OCI-LY3 (cell line): ENCODE results near the gene RNF208.

Experiments
- H2AFZ ChIP-seq: fragments of 200-600, 300-600 bp; shearing (Covaris generic); 2 replicates; pipeline ENCODE4 v1.6.0; 2014; ENCODE audit warnings: antibody characterized with exemption, low read depth, low read length
- H3K27ac ChIP-seq: fragments of 200-600, 300-600 bp; sonication (generic); 2 replicates; pipeline ENCODE4 v1.5.1; 2014; ENCODE audit warnings: mild to moderate bottlenecking, low read length, moderate library complexity, mixed read lengths
- H3K27me3 ChIP-seq: fragments of 200-600, 300-600 bp; sonication (generic); 2 replicates; pipeline ENCODE4 v1.6.1; 2014; ENCODE audit warnings: low read depth, low read length, mixed read lengths
- H3K36me3 ChIP-seq: fragments of 200-600, 300-600 bp; sonication (generic); replicated peaks from 2 replicates; pipeline ENCODE3; 2014; ENCODE audit warnings: low read depth, low read length, mixed read lengths
- H3K4me1 ChIP-seq: fragments of 300-600, 200-600 bp; sonication (generic); 2 replicates; pipeline ENCODE4 v1.6.1; 2014; ENCODE audit warnings: low read length, mixed read lengths
- H3K4me2 ChIP-seq: fragments of 200-600, 300-600 bp; sonication (generic); 2 replicates; pipeline ENCODE4 v1.6.1; 2014; ENCODE audit warnings: low read length, mixed read lengths
- H3K4me3 ChIP-seq: fragments of 300-600, 200-600 bp; sonication (generic); 2 replicates; pipeline ENCODE4 v1.5.1; 2014; ENCODE audit warnings: antibody characterized with exemption, mild to moderate bottlenecking, low read length, moderate library complexity
- H3K79me2 ChIP-seq: fragments of 300-600, 200-600 bp; shearing (Covaris generic); 2 replicates; pipeline ENCODE4 v1.6.1; 2014; ENCODE audit warnings: mild to moderate bottlenecking, low read length, mixed read lengths
- H3K9ac ChIP-seq: fragments of 300-600, 200-600 bp; shearing (Covaris generic); 2 replicates; pipeline ENCODE4 v1.6.0; 2014; ENCODE audit warnings: mild to moderate bottlenecking, low read length, moderate library complexity
- H3K9me3 ChIP-seq: fragments of 200-600, 300-600 bp; shearing (Covaris generic); 2 replicates; pipeline ENCODE4 v1.6.1; 2014; ENCODE audit warnings: low read length, mixed read lengths; ENCODE audit not compliant: insufficient read depth
- H4K20me1 ChIP-seq: fragments of 200-600, 300-600 bp; sonication (generic); 2 replicates; pipeline ENCODE4 v1.6.1; 2016; ENCODE audit warnings: low read length, mixed read lengths; ENCODE audit not compliant: insufficient read depth
- CTCF ChIP-seq: fragments of 200-600, 300-600 bp; sonication (generic); IDR thresholded peaks from 2 replicates; pipeline ENCODE4 v1.5.1; 2014; ENCODE audit warnings: antibody characterized with exemption, low read length, low read depth
- EZH2phosphoT487 ChIP-seq: fragments of 200-600 bp; shearing (Covaris generic); IDR thresholded peaks from 2 replicates; pipeline ENCODE4 v1.6.1; 2018; ENCODE audit warnings: antibody characterized with exemption, mixed run types, low read depth

RNF208 gene

GRCh38 chr9:137221095-137221505 lies 940 bp downstream of the RNF208 start:
- Histone ChIP-seq H3K27ac (no peak overlapping the region), H3K79me2 (no peaks in the 10 kb centered on the region), H3K9ac (peak overlapping the region; percentile 62; the same call in 1 of the 2 replicates), H3K4me3 (peak overlapping the region; percentile 84), H3K27me3 (no peaks in the 10 kb centered on the region), H3K4me2 (peak overlapping the region; percentile 74), H2AFZ (no peak overlapping the region), H3K4me1 (peaks cover 10% of the 10 kb centered on the region; the same call in 1 of the 2 replicates), H3K36me3 (no peaks in the 10 kb centered on the region), H3K9me3 (no peaks in the 10 kb centered on the region), H4K20me1 (no peaks in the 10 kb centered on the region)
- no peak for TF ChIP-seq CTCF
- TF ChIP-seq EZH2phosphoT487: no peak

- H3K4me3 ChIP-seq: no peak overlapping the region
Measured at GRCh38 chr9:137220317-137221094, 1.5 kb downstream of the RNF208 start.

GRCh38 chr9:137219757-137220316 lies 2.2 kb downstream of the RNF208 start:
- TF ChIP-seq CTCF: no peak
- H3K4me1 ChIP-seq: peaks cover 10% of the 10 kb centered on the region; the same call in 1 of the 2 replicates
- H3K4me3 ChIP-seq: no peak overlapping the region

More at GRCh38 chr9:137220317-137221094, 1.5 kb downstream of the RNF208 start:
- Histone ChIP-seq H3K9me3 (no peaks in the 10 kb centered on the region), H3K4me1 (peaks cover 10% of the 10 kb centered on the region; the same call in 1 of the 2 replicates), H3K27ac (no peak overlapping the region), H3K9ac (no peak overlapping the region), H2AFZ (no peak overlapping the region), H3K79me2 (no peaks in the 10 kb centered on the region), H3K36me3 (no peaks in the 10 kb centered on the region), H3K27me3 (no peaks in the 10 kb centered on the region), H3K4me2 (no peak overlapping the region), H4K20me1 (no peaks in the 10 kb centered on the region)
- TF ChIP-seq CTCF: no peak
- no peak for TF ChIP-seq EZH2phosphoT487

GRCh38 chr9:137218754-137219271 lies 3.2 kb downstream of the RNF208 start:
- Histone ChIP-seq H3K9me3 (no peaks in the 10 kb centered on the region), H3K4me1 (peaks cover 3% of the 10 kb centered on the region; the same call in 1 of the 2 replicates), H3K27ac (no peak overlapping the region), H3K27me3 (no peaks in the 10 kb centered on the region), H3K4me2 (no peak overlapping the region), H4K20me1 (no peaks in the 10 kb centered on the region), H3K9ac (no peak overlapping the region), H3K36me3 (no peaks in the 10 kb centered on the region), H3K4me3 (no peak overlapping the region), H3K79me2 (no peaks in the 10 kb centered on the region), H2AFZ (no peak overlapping the region)
- no peak for TF ChIP-seq EZH2phosphoT487
- no peak for TF ChIP-seq CTCF

More at GRCh38 chr9:137219757-137220316, 2.2 kb downstream of the RNF208 start:
- H3K27me3 ChIP-seq: no peaks in the 10 kb centered on the region
- H3K79me2 ChIP-seq: no peaks in the 10 kb centered on the region
- no peaks in the 10 kb centered on the region for H4K20me1 ChIP-seq
- H3K9me3 ChIP-seq: no peaks in the 10 kb centered on the region
- no peak overlapping the region for H2AFZ ChIP-seq
- no peaks in the 10 kb centered on the region for H3K36me3 ChIP-seq
- H3K27ac ChIP-seq: no peak overlapping the region
- H3K4me2 ChIP-seq: no peak overlapping the region
- H3K9ac ChIP-seq: no peak overlapping the region
